Measurements from ENCODE around the gene NKAIN4. TPM values are rescaled to one million over a fixed set of nuclear protein-coding genes. Genes with fewer than 3 reads are reported as not detected.
"Not testable (repeated sequence)": the region's sequence is repeated elsewhere in the genome, so short reads cannot be mapped to it uniquely, and the experiment has no call there.

Gene NKAIN4
- total and polyA plus RNA-seq, 12 donors: 0.15 to 2.8 (median 0.36) TPM; not detected in 6

DNA sequence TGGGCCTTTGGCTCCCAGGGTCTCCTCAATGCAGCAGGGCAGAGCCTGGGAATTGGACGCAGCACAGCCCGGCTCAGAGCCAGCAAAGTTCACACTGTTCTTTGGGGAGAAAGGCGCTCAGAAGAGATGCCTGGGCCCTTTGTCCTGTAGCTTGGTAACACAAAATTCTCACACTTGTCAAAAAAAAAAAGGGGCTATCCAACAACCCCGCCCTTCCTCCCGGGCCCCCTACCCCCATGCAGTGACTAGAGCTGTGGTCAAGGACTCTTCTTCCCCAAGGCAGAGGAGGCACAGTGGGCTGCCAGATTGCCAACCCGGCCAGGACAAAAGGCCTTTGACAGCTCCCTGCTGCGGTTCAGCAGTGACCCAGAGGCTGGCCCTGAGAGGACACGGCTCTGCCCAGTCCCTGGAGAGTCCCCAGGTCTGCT, 2.0 kb downstream of the NKAIN4 start:
- WGBS, 4 donors: 60 to 82% (median 68%) methylated on average over 5 to 8 of the region's 8 CpGs
- Histone ChIP-seq H3K36me3 (replicated peaks in 1 of 2) (no peaks in the 10 kb centered on the region), H3K9me3 (replicated peaks in 1 of 3) (no peaks in the 10 kb centered on the region), H3K27ac (no peak overlapping the region), H3K27me3 (peaks cover 52% of the 10 kb centered on the region), H3K4me1 (replicated peaks in 1 of 2) (peaks cover 0 to 5% of the 10 kb centered on the region in 2 donors), H3K4me3 (no peak overlapping the region)
- DNase-seq: no peak
- TF ChIP-seq, protein P1, sequence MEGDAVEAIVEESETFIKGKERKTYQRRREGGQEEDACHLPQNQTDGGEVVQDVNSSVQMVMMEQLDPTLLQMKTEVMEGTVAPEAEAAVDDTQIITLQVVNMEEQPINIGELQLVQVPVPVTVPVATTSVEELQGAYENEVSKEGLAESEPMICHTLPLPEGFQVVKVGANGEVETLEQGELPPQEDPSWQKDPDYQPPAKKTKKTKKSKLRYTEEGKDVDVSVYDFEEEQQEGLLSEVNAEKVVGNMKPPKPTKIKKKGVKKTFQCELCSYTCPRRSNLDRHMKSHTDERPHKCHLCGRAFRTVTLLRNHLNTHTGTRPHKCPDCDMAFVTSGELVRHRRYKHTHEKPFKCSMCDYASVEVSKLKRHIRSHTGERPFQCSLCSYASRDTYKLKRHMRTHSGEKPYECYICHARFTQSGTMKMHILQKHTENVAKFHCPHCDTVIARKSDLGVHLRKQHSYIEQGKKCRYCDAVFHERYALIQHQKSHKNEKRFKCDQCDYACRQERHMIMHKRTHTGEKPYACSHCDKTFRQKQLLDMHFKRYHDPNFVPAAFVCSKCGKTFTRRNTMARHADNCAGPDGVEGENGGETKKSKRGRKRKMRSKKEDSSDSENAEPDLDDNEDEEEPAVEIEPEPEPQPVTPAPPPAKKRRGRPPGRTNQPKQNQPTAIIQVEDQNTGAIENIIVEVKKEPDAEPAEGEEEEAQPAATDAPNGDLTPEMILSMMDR (IDR thresholded peaks at IDR 0.05): no peak
- no peak for TF ChIP-seq POLR2A (IDR thresholded peaks at IDR 0.05)
- intact Hi-C loops (cut with DNase I): no loop called here

DNA sequence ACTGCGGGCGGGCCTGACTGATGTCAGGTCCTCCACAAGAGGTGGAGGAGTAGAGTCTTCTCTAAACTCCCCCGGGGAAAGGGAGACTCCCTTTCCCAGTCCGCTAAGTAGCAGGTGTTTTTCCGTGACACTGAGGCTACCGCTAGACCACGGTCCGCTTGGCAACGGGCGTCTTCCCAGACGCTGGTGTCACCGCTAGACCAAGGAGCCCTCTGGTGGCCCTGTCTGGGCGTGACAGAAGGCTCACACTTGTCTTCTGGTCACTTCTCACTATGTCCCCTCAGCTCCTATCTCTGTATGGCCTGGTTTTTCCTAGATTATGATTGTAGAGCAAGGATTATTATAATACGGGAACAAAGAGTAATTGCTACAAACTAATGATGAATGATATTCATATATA, 2.9 kb downstream of the NKAIN4 start:
- DNase-seq: peak in 2 of 7 donors; percentile 33 to 48
- H3K4me1 ChIP-seq (replicated peaks in 1 of 2); intact Hi-C loops (cut with DNase I); H3K4me3 ChIP-seq; H3K36me3 ChIP-seq (replicated peaks in 1 of 2); H3K27ac ChIP-seq; H3K9me3 ChIP-seq (replicated peaks in 1 of 3): not testable (repeated sequence)
- WGBS, 4 donors: 30 to 53% (median 35%) methylated on average over 2 to 13 of the region's 14 CpGs
- peaks cover 49% of the 10 kb centered on the region for H3K27me3 ChIP-seq

DNA sequence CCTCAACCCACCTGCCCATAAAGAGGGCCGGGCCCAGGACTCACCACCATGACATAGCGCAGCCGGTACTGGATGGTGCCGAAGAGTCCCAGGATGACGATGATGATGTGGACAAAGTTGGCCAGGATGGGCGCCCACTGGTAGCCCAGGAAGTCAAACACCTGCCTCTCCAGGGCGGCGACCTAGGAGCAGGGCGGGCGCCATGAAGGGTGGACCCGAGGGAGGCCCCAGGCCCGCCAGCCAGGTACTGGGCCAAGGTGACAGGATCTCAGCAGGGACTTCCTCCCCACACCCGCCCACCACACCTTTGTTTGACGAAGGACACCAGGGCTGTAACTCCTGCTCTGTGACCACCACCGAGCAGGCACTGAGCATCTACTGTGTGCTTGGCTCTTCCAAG, 4.4 kb downstream of the NKAIN4 start:
- TF ChIP-seq, protein P1 (IDR thresholded peaks at IDR 0.05): no peak
- no peak for TF ChIP-seq POLR2A (IDR thresholded peaks at IDR 0.05)
- no peak overlapping the region for H3K27ac ChIP-seq
- no peak for DNase-seq
- H3K36me3 ChIP-seq (replicated peaks in 1 of 2): no peaks in the 10 kb centered on the region
- peaks cover 36% of the 10 kb centered on the region for H3K27me3 ChIP-seq
- H3K4me3 ChIP-seq: no peak overlapping the region
- WGBS, 4 donors: 88 to 94% (median 93%) methylated on average over 8 to 15 of the region's 15 CpGs
- intact Hi-C loops (cut with DNase I): no loop called here
- H3K9me3 ChIP-seq (replicated peaks in 1 of 3): no peaks in the 10 kb centered on the region
- peaks cover 0 to 5% of the 10 kb centered on the region in 2 donors for H3K4me1 ChIP-seq (replicated peaks in 1 of 2)

DNA sequence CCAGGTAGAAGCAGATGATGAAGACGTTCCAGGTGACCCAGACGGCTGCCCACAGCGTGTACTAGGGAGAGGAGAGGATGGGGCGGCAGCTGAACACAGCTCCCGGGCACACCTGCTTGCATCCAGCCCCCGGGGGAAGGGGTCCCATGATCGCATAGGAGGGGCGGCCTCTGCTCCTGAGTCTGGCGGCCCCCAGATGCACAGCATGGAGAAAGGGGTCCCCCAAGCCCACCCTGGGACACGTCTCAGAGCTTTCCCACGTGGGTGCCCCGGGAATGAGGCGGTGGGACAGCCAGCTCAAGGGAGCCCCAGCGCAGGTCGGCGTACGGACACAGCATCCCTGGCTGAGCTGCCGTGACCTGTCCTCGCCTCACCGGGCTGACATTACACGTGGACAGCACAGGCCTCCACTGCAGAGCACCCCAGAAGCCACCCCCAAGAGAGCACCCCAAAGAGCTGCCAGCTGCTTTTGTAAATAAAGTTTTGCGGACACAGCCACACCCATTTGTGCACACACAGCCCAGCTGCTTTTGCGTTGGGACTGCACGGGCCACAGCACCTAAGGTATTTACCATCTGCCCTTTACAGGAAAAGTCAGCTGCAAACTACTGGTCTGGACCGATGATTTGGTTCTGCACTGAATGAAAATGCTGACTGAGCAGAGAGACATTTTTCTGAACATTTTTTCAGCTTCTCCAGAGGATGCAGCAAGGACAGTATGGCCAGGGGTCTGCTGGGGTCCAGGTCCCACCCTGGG, 5.2 kb downstream of the NKAIN4 start:
- no peak overlapping the region for H3K4me3 ChIP-seq
- TF ChIP-seq POLR2A (IDR thresholded peaks at IDR 0.05): no peak
- TF ChIP-seq, protein P1 (IDR thresholded peaks at IDR 0.05): no peak
- no peak for DNase-seq
- no peaks in the 10 kb centered on the region for H3K9me3 ChIP-seq (replicated peaks in 1 of 3)
- no peaks in the 10 kb centered on the region for H3K36me3 ChIP-seq (replicated peaks in 1 of 2)
- H3K4me1 ChIP-seq (replicated peaks in 1 of 2): peaks cover 0 to 5% of the 10 kb centered on the region in 2 donors
- H3K27me3 ChIP-seq: peaks cover 28% of the 10 kb centered on the region
- H3K27ac ChIP-seq: no peak overlapping the region
- intact Hi-C loops (cut with DNase I): no loop called here
- 61 to 75% (median 66%) methylated on average over 5 to 25 of the region's 25 CpGs for WGBS, 4 donors

Measured in adrenal gland (tissue), 12 donors.